HepG2 (cell line): ENCODE results near the gene STMN3. TPM values are rescaled to one million over a fixed set of nuclear protein-coding genes. Genes with fewer than 3 reads are reported as not detected.

ENCODE experiments used
- BRCA1 ChIP-seq: sonication (generic); formaldehyde crosslinking; IDR thresholded peaks from 2 replicates; pipeline ENCODE4 v1.4.0; 2020; ENCODE audit warnings: missing genetic modification reagents
- CBX5 ChIP-seq: sonication (generic); formaldehyde crosslinking; IDR thresholded peaks from 2 replicates; pipeline ENCODE4 v1.4.0; 2020; ENCODE audit warnings: missing genetic modification reagents, borderline replicate concordance
- DR1 ChIP-seq: sonication (generic); formaldehyde crosslinking; IDR thresholded peaks from 2 replicates; pipeline ENCODE4 v1.8.0; 2021; ENCODE audit warnings: mild to moderate bottlenecking, missing genetic modification reagents, inconsistent platforms
- EP300 ChIP-seq, 3 experiments: sonication (generic) in 1 of 3; formaldehyde crosslinking in 1 of 3; IDR thresholded peaks; 2 replicates each; pipeline versions ENCODE4 v1.5.1 to v1.6.1; 2011 to 2020; ENCODE audit warnings: low read depth in 2 of 3, low read length in 2 of 3, borderline replicate concordance in 1 of 3, improper control_type of control experiment in 1 of 3, mild to moderate bottlenecking in 1 of 3, missing genetic modification reagents in 1 of 3, moderate library complexity in 1 of 3
- ISL2 ChIP-seq: sonication (generic); formaldehyde crosslinking; IDR thresholded peaks from 2 replicates; pipeline ENCODE4 v1.5.0; 2020; ENCODE audit warnings: missing genetic modification reagents
- MIER2 ChIP-seq: IDR thresholded peaks from 2 replicates; pipeline ENCODE4 v1.6.1; 2016; ENCODE audit warnings: missing biosample characterization, missing genetic modification reagents
- RBFOX2 ChIP-seq: fragments of 200-400 bp; formaldehyde crosslinking; IDR thresholded peaks from 2 replicates; pipeline ENCODE4 v1.6.1; 2017; ENCODE audit warnings: low read depth, mild to moderate bottlenecking, low read length
- RCOR2 ChIP-seq: IDR thresholded peaks from 2 replicates; pipeline ENCODE4 v1.6.1; 2016; ENCODE audit warnings: missing biosample characterization, missing genetic modification reagents
- RFXANK ChIP-seq: IDR thresholded peaks from 2 replicates; pipeline ENCODE4 v1.6.1; 2016
- SAFB2 ChIP-seq: sonication (generic); formaldehyde crosslinking; IDR thresholded peaks from 2 replicates; pipeline ENCODE4 v1.5.1; 2020; ENCODE audit warnings: missing genetic modification reagents, low read depth, mild to moderate bottlenecking, borderline replicate concordance
- SATB2 ChIP-seq: sonication (generic); formaldehyde crosslinking; IDR thresholded peaks from 2 replicates; pipeline ENCODE4 v1.5.0; 2020; ENCODE audit warnings: missing genetic modification reagents
- SMAD3 ChIP-seq: sonication (generic); formaldehyde crosslinking; IDR thresholded peaks from 2 replicates; pipeline ENCODE4 v1.4.0; 2020; ENCODE audit warnings: missing genetic modification reagents
- STAT5B ChIP-seq: sonication (generic); formaldehyde crosslinking; IDR thresholded peaks from 2 replicates; pipeline ENCODE4 v1.4.0; 2020; ENCODE audit warnings: missing genetic modification reagents
- SUZ12 ChIP-seq: fragments of 150-350 bp; IDR thresholded peaks from 2 replicates; pipeline ENCODE4 v1.6.1; 2014; ENCODE audit warnings: low read depth, low read length
- ZNF160 ChIP-seq: sonication (generic); formaldehyde crosslinking; IDR thresholded peaks from 2 replicates; pipeline ENCODE4 v1.8.0; 2022; ENCODE audit warnings: mild to moderate bottlenecking, inconsistent platforms, missing genetic modification reagents
- ZNF260 ChIP-seq: sonication (generic); formaldehyde crosslinking; IDR thresholded peaks from 2 replicates; pipeline ENCODE4 v1.4.0; 2020; ENCODE audit warnings: missing genetic modification reagents, low read depth, mild to moderate bottlenecking, borderline replicate concordance
- ZNF773 ChIP-seq: sonication (generic); formaldehyde crosslinking; IDR thresholded peaks from 2 replicates; pipeline ENCODE4 v1.4.0; 2020; ENCODE audit warnings: missing genetic modification reagents, borderline replicate concordance
- ZNF816 ChIP-seq: sonication (generic); formaldehyde crosslinking; IDR thresholded peaks from 2 replicates; pipeline ENCODE4 v1.8.0; 2022; ENCODE audit warnings: missing genetic modification reagents, mild to moderate bottlenecking, borderline replicate concordance
- ZSCAN12 ChIP-seq: sonication (generic); formaldehyde crosslinking; IDR thresholded peaks from 2 replicates; pipeline ENCODE4 v1.9.0; 2021; ENCODE audit warnings: mild to moderate bottlenecking, missing genetic modification reagents
- polyA plus RNA-seq, 8 experiments: library from polyadenylated mRNA; depleted of rRNA in 3 of 8; stranded (reverse) in 7 of 8; unstranded in 1 of 8; fragments of >200 nt; fragmentation: Illumina TruSeq in 4 of 8; extraction: Trizol in 4 of 8; gene quantifications; 2 replicates each; pipeline versions ENCODE4 v1.2.1 to v1.2.3, GENCODE V29; 2011 to 2016; ENCODE audit warnings: low read depth in 4 of 8, missing spikeins in 1 of 8, mixed read lengths in 1 of 8; ENCODE audit not compliant: insufficient read depth in 1 of 8
- total RNA-seq, 5 experiments: library from RNA; depleted of rRNA; stranded (reverse); fragments of >200 nt; fragmentation: Illumina TruSeq; extraction: Trizol; gene quantifications; 2 replicates each; pipeline ENCODE4 v1.2.3, GENCODE V29; 2016; ENCODE audit warnings: low read depth in 1 of 5
- TF ChIP-seq, protein P1 (sequence below): IDR thresholded peaks from 2 replicates; pipeline ENCODE4 v1.4.0; 2020; ENCODE audit warnings: mild to moderate bottlenecking, missing genetic modification reagents
- TF ChIP-seq, protein P2 (sequence below): IDR thresholded peaks from 2 replicates; pipeline ENCODE4 v1.6.1; 2018; ENCODE audit warnings: missing genetic modification reagents, mild to moderate bottlenecking, missing compliant biosample characterization
- TF ChIP-seq, protein P3 (sequence below): sonication (generic); formaldehyde crosslinking; IDR thresholded peaks from 2 replicates; pipeline ENCODE4 v1.5.1; 2020; ENCODE audit warnings: missing genetic modification reagents, mild to moderate bottlenecking, borderline replicate concordance
- TF ChIP-seq, protein P4 (sequence below): sonication (generic); formaldehyde crosslinking; IDR thresholded peaks from 2 replicates; pipeline ENCODE4 v1.5.1; 2020; ENCODE audit warnings: mild to moderate bottlenecking, missing genetic modification reagents, moderate library complexity

STMN3 gene
- total and polyA plus RNA-seq, 2 of the 13 experiments (the other 11 are each of a cell fraction or from before 2014, with no cell fraction given) = 21.0 to 48.3 TPM

DNA sequence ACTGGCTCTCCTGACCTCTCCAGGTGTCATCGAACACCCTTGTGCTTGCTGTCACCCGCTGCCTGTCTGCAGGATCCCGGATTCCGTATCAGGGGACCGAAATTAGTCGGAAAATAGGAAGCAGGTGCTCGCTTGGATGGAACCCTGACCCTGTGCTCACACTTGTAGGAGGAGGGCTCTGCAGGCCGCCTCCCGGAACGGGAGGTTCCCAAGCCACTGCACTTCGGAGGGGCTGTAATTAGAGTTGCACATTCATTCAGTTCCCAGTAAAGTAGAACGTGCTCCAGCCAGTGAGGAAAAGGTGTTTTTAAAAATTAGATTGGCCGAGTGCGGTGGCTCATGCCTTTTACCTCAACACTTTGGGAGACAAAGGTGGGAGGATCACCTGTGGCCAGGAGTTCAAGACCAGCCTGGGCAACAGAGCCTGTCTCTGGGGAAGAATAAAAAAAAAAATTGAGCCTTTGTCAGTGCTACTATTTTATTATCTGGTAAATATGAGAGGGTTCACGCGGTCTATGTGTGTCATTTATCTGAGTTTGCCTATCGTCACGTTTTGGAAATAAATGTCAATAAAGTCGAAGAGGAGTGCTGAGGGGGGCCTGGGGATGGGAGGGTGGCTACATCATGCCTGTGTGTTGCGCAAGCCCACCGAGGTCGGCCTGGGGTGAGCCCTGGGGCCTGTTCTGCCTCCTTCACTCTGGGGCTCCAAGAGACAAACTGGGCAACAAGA, 24.8 kb downstream of the STMN3 start (continued):
- TF ChIP-seq, protein P1, sequence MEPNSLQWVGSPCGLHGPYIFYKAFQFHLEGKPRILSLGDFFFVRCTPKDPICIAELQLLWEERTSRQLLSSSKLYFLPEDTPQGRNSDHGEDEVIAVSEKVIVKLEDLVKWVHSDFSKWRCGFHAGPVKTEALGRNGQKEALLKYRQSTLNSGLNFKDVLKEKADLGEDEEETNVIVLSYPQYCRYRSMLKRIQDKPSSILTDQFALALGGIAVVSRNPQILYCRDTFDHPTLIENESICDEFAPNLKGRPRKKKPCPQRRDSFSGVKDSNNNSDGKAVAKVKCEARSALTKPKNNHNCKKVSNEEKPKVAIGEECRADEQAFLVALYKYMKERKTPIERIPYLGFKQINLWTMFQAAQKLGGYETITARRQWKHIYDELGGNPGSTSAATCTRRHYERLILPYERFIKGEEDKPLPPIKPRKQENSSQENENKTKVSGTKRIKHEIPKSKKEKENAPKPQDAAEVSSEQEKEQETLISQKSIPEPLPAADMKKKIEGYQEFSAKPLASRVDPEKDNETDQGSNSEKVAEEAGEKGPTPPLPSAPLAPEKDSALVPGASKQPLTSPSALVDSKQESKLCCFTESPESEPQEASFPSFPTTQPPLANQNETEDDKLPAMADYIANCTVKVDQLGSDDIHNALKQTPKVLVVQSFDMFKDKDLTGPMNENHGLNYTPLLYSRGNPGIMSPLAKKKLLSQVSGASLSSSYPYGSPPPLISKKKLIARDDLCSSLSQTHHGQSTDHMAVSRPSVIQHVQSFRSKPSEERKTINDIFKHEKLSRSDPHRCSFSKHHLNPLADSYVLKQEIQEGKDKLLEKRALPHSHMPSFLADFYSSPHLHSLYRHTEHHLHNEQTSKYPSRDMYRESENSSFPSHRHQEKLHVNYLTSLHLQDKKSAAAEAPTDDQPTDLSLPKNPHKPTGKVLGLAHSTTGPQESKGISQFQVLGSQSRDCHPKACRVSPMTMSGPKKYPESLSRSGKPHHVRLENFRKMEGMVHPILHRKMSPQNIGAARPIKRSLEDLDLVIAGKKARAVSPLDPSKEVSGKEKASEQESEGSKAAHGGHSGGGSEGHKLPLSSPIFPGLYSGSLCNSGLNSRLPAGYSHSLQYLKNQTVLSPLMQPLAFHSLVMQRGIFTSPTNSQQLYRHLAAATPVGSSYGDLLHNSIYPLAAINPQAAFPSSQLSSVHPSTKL (CRISPR knock-in tag) = peak; percentile 74
- TF ChIP-seq EP300 (IDR thresholded peaks at IDR 0.05; ENCODE audit: low read depth in 2 of 2, low read length in 2 of 2) = peak in 1 of 2 experiments; percentile 60
- TF ChIP-seq EP300 (CRISPR knock-in tag; IDR thresholded peaks at IDR 0.05; ENCODE audit: borderline replicate concordance) = peak; percentile 77
- peak; percentile 96 for TF ChIP-seq CBX5 (CRISPR knock-in tag)
- peak; percentile 60; the same call in 1 of the 2 replicates for TF ChIP-seq ZNF160 (CRISPR knock-in tag)
- TF ChIP-seq RCOR2 = peak; percentile 58; the same call in 1 of the 2 replicates
- peak; percentile 94 for TF ChIP-seq STAT5B (CRISPR knock-in tag)
- TF ChIP-seq, protein P2, sequence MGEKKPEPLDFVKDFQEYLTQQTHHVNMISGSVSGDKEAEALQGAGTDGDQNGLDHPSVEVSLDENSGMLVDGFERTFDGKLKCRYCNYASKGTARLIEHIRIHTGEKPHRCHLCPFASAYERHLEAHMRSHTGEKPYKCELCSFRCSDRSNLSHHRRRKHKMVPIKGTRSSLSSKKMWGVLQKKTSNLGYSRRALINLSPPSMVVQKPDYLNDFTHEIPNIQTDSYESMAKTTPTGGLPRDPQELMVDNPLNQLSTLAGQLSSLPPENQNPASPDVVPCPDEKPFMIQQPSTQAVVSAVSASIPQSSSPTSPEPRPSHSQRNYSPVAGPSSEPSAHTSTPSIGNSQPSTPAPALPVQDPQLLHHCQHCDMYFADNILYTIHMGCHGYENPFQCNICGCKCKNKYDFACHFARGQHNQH (CRISPR knock-in tag) = peak; percentile 99
- TF ChIP-seq ISL2 (CRISPR knock-in tag) = peak; percentile 87
- peak; percentile 47; the same call in 1 of the 2 replicates for TF ChIP-seq ZSCAN12 (CRISPR knock-in tag)
- TF ChIP-seq RBFOX2 = 0 out of 2 replicates have a peak, but pooled peaks have one; percentile 27
- peak; percentile 93; the same call in 1 of the 2 replicates for TF ChIP-seq SMAD3 (CRISPR knock-in tag)
- TF ChIP-seq ZNF816 = no peak; the same call in 1 of the 2 replicates
- no peak for TF ChIP-seq BRCA1 (CRISPR knock-in tag)
- TF ChIP-seq MIER2 (CRISPR knock-in tag) = peak; percentile 89
- no peak; the same call in 1 of the 2 replicates for TF ChIP-seq DR1
- peak; percentile 89; the same call in 1 of the 2 replicates for TF ChIP-seq RFXANK (CRISPR knock-in tag)
- TF ChIP-seq ZNF773 (CRISPR knock-in tag) = peak; percentile 92; the same call in 1 of the 2 replicates
- no peak for TF ChIP-seq SUZ12
- TF ChIP-seq, protein P3, sequence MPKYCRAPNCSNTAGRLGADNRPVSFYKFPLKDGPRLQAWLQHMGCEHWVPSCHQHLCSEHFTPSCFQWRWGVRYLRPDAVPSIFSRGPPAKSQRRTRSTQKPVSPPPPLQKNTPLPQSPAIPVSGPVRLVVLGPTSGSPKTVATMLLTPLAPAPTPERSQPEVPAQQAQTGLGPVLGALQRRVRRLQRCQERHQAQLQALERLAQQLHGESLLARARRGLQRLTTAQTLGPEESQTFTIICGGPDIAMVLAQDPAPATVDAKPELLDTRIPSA (CRISPR knock-in tag) = no peak
- TF ChIP-seq SAFB2 (CRISPR knock-in tag) = peak; percentile 46; the same call in 1 of the 2 replicates
- TF ChIP-seq SATB2 (CRISPR knock-in tag) = peak; percentile 94
- TF ChIP-seq, protein P4, sequence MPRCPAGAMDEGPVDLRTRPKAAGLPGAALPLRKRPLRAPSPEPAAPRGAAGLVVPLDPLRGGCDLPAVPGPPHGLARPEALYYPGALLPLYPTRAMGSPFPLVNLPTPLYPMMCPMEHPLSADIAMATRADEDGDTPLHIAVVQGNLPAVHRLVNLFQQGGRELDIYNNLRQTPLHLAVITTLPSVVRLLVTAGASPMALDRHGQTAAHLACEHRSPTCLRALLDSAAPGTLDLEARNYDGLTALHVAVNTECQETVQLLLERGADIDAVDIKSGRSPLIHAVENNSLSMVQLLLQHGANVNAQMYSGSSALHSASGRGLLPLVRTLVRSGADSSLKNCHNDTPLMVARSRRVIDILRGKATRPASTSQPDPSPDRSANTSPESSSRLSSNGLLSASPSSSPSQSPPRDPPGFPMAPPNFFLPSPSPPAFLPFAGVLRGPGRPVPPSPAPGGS (CRISPR knock-in tag) = peak; percentile 92
- no peak for TF ChIP-seq ZNF260
